ENCODE data around the gene RABAC1. TPM values are rescaled to one million over a fixed set of nuclear protein-coding genes. Genes with fewer than 3 reads are reported as not detected.

The RABAC1 gene
- total RNA-seq, 2 experiments from 2014 or later, result 171 to 191 TPM

DNA sequence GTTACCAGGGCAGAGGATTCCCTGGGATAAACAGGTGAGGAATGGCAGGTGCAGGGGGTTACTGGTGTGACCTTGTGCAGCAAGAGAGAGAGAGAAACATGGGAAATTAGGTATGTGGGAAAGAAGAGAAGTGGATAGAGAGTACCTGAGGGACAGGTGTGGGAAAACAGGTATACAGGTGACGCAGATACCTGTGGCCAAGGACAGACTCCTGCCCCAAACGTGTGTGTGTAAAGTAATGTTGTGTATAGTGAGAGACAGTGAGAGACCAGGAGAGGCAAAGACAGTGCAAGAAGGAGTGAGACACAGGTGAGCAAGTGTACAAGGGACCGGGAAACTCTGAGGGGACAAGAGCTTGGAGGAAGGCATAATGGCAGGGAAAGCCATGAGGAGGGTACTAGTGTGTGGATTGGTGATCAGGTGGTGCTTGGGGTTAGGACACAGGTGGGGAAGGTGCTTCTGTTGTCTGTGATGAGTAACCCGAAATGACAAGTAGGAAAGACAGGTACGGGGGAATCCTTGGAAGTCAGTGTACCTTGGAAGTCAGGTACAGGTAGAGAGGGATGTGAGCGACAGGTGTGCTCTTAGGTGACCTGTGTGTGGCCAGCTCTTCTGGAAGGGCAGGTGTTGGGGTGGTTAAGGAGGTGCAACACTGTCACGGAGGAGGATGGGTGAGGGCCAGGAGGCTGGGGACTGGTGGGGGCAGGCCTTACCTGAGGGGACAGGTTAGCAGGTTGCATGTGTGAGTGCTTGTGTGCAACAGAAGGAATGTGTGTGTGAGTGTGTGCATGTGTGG is 33.7 kb downstream of the RABAC1 start:
- peaks cover 49% of the 10 kb centered on the region for H3K4me1 ChIP-seq (ENCODE audit: insufficient read depth, low read length, poor library complexity, severe bottlenecking)
- DNase-seq (ENCODE audit: low spot score), result no peak

DNA sequence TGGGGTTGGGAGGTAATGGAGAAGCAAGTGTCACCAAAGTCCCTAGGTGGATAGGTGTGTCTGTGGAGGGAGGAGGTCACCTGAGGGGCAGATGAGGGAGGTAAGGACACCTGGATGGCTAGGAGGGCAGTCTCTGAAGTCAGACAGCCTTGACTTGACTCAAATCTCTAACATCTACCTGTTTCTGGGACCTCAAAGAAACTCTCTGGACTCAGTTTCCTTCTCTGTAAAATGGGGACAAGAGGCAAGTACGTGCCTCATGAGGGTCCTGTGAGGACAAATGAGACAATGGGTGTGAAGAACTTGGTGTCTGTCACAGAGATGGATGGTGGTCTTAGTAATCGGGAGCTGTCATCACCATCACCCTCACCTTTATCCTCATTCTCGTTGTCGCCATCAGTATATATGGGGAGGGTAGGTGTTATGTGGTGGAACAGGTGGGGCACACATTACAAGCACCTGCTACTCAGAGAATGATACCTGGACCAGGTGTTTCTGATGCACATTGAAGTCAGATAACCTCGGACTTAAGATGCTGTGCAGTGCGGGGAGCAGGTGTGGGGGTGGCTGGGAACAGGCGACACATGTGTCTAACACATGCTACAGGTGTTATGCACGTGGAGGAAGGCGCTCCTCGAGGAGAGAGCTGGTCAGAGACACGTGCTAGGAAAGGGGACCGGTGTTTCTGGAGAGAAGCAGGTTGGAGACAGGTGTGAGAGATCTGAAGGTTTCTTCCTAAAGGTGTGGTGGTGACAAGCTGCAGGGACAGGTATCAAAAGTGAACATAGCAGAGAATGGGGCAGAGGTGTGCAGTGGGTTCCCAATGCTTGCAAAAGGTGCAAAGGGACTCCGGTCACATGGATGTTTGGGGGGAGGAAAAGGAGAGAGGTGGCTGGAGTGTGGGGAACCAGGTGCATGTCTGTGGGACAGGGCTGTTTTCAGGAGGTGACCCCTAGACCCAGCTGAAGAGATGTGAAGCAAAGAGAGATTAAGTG is 34.7 kb downstream of the RABAC1 start:
- ChIA-PET CTCF (ENCODE audit: unreplicated experiment) (no interaction called here), POLR2A (no interaction called here)
- no peak for DNase-seq (ENCODE audit: low spot score)
- Histone ChIP-seq H4K20me1 (ENCODE audit: insufficient read depth, low read length) (no peaks in the 10 kb centered on the region), H3K9me2 (ENCODE audit: insufficient read depth, low read length) (no peaks in the 10 kb centered on the region), H3K4me3 (ENCODE audit: low read depth, low read length, poor library complexity, severe bottlenecking) (no peak overlapping the region), H3K36me3 (ENCODE audit: insufficient read depth, low read length) (0 out of 2 replicates have a peak, but pooled peaks cover 2% of the 10 kb centered on the region), H3K9me3 (ENCODE audit: low read length) (no peaks in the 10 kb centered on the region), H3K4me1 (ENCODE audit: insufficient read depth, low read length, poor library complexity, severe bottlenecking) (peaks cover 40% of the 10 kb centered on the region), H2AFZ (ENCODE audit: low read length) (no peak overlapping the region), H3K79me2 (ENCODE audit: insufficient read depth, low read depth, low read length) (no peaks in the 10 kb centered on the region), H3K27ac (ENCODE audit: low read depth, low read length, poor library complexity, severe bottlenecking) (no peak overlapping the region), H3K4me2 (ENCODE audit: low read length) (no peak overlapping the region)
- BruUV-seq (replicated peaks), result TSS peak; percentile 63
- intact Hi-C loops (cut with micrococcal nuclease; ENCODE audit: unreplicated experiment), result no loop called here
- TF ChIP-seq, protein P1, sequence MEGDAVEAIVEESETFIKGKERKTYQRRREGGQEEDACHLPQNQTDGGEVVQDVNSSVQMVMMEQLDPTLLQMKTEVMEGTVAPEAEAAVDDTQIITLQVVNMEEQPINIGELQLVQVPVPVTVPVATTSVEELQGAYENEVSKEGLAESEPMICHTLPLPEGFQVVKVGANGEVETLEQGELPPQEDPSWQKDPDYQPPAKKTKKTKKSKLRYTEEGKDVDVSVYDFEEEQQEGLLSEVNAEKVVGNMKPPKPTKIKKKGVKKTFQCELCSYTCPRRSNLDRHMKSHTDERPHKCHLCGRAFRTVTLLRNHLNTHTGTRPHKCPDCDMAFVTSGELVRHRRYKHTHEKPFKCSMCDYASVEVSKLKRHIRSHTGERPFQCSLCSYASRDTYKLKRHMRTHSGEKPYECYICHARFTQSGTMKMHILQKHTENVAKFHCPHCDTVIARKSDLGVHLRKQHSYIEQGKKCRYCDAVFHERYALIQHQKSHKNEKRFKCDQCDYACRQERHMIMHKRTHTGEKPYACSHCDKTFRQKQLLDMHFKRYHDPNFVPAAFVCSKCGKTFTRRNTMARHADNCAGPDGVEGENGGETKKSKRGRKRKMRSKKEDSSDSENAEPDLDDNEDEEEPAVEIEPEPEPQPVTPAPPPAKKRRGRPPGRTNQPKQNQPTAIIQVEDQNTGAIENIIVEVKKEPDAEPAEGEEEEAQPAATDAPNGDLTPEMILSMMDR (conservative IDR thresholded peaks at IDR 0.05; ENCODE audit: low read length), result no peak
- no peak for TF ChIP-seq EZH2phosphoT487 (IDR thresholded peaks at IDR 0.05; ENCODE audit: borderline replicate concordance, low read depth, low read length)

More for the DNA sequence above, 33.7 kb downstream of the RABAC1 start:
- no peak overlapping the region for H3K4me3 ChIP-seq (ENCODE audit: low read depth, low read length, poor library complexity, severe bottlenecking)
- H3K4me2 ChIP-seq (ENCODE audit: low read length), result no peak overlapping the region
- H3K27ac ChIP-seq (ENCODE audit: low read depth, low read length, poor library complexity, severe bottlenecking), result no peak overlapping the region
- no peaks in the 10 kb centered on the region for H3K9me2 ChIP-seq (ENCODE audit: insufficient read depth, low read length)
- TF ChIP-seq, protein P1 (conservative IDR thresholded peaks at IDR 0.05; ENCODE audit: low read length), result no peak
- no peak for TF ChIP-seq EZH2phosphoT487 (IDR thresholded peaks at IDR 0.05; ENCODE audit: borderline replicate concordance, low read depth, low read length)
- H2AFZ ChIP-seq (ENCODE audit: low read length), result no peak overlapping the region
- no peaks in the 10 kb centered on the region for H3K9me3 ChIP-seq (ENCODE audit: low read length)
- no peaks in the 10 kb centered on the region for H4K20me1 ChIP-seq (ENCODE audit: insufficient read depth, low read length)
- 0 out of 2 replicates have a peak, but pooled peaks cover 2% of the 10 kb centered on the region for H3K36me3 ChIP-seq (ENCODE audit: insufficient read depth, low read length)
- no peaks in the 10 kb centered on the region for H3K79me2 ChIP-seq (ENCODE audit: insufficient read depth, low read depth, low read length)
- ChIA-PET POLR2A (no interaction called here), CTCF (ENCODE audit: unreplicated experiment) (no interaction called here)
- BruUV-seq (replicated peaks), result no TSS peak
- intact Hi-C loops (cut with micrococcal nuclease; ENCODE audit: unreplicated experiment), result no loop called here

All from OCI-LY7 (cell line).